NCI-H1105 (cell line): ENCODE data around the gene SLC25A43.

Source experiments
- DNase-seq: peaks from one replicate; lab custom pipeline; 2025; lab: John Stamatoyannopoulos, UW

Gene SLC25A43

DNA sequence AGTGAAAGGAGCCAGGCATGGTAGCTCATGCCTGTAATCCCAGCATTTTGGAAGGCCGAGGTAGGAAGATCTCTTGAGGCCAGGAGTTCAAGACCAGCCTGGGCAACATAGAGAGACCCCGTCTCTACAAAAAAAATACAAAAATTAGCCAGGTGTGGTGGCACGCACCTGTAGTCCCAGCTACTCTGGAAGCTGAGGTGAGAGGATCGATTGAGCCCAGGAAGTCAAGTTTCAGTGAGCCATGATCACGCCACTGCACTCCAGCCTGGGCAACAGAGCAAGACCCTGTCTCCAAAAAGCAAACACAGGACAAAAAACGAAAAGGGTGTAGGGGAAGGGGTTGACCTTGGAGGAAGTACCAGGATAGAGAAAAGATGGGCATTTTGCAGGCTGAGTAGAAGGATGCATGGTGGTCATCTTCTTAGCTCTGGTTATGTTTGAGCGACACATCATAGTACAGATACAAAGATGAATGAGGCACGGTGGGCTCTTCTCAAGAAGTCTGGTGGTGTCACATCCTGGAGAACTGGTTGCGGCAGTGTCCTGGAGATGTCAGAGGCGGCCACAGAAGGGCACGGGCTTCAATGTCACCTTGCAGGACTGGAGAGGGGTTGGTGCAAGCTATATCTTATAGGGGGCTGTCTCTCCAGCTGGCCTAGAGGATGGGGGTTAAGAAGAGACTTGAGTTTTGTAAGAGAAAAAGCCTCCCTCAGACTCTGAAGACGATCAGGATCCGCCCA, 101.1 kb downstream of the SLC25A43 start:
- no peak for DNase-seq

DNA sequence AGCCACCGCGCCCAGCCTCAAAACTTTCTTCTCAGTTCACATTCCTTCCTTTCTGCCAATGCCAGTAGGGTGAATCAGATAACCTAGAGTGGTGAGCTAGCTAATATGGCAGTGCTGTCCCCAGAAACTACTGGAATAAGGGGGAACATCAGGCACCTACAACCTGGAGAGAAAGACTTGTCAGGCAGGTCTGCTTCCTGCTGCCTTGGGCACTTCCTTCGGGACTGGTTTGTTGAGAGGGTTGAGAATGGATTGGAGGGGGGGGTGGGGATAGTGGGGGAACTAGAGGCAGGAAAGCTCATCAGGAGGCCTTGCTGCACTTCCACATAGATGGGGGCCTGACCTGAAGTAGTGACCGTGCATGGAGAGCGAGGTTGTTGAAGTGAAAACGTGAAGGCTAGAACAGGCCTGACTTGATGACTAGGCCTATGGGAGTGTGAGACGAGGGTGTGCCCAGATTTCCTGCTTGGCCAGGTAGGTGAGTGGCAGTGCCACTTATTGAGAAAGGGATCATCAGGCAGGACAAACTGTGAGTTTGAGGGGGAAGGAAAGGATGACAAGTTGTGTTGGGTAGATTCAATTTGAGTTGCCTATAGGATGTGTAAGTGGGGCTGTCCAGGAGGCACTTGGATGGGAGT, 102.5 kb downstream of the SLC25A43 start:
- no peak for DNase-seq

DNA sequence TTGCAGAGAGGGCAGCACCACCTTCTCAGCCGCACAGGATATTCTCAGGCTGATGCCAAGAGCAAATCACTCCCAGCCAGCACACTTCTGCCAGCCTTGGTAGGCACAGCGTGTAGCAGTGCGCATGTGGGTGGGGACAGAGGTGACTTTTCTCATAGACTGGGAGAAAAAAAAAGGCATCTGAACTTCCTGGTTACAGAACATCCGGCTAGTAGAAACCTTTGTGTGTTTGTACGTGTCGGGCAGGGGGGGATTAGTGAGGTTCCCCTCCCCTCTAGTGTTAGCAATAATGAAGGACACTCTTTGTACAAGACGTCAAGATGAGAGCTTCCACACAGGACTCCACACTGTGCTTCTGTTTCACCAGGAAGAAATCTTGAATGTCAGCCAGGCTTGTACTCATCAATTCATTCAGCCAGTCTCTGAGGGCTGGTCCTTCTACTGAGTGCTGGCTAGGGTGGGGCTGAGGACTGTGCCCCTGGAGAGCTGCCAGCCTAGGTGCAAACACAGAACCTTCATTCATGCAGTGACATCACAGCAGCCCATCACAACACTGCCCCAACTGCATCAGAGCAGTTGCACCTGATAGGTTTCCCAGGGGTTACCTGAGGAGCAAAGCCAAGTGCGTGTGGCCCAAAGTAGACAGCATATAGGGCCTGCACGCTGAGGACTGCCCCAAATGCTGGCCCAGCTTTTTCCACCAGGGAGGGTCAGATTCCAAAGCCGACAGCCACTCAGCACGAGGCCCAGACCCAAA, 103.8 kb downstream of the SLC25A43 start:
- peak; percentile 59 for DNase-seq

DNA sequence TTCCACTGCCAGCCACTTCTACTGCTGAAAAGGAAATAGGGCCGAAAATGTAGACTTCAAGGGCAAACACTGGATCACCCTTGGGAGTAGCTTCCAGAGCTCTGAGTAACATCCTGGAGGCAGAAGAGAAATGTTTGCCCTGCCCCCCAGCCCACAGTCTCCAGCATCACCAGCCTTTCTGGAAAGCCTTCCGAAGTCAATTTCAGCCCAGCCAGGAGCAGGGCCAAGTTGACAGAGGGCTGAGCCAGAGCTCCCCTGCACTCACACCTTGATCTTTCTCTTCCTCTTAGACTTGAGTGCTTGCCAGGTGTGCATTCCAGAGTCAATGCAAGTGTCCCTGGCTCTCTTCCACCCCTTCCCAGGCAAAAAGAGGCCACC, 104.3 kb downstream of the SLC25A43 start:
- DNase-seq, result peak; percentile 3
